Measurements from ENCODE around the gene DNAJC10. TPM values are rescaled to one million over a fixed set of nuclear protein-coding genes. Genes with fewer than 3 reads are reported as not detected.

Gene DNAJC10
- polyA plus RNA-seq, 1 donor (not counting 4 experiments of a cell fraction or from before 2014, with no cell fraction given) = 92.6 TPM

- H3K79me2 ChIP-seq (ENCODE audit: control insufficient read depth, insufficient read depth, low read length) = peaks cover 17% of the 10 kb centered on the region
- H3K9me1 ChIP-seq (ENCODE audit: control insufficient read depth, extremely low read depth, insufficient read depth, low read length) = no peaks in the 10 kb centered on the region
- H3K27ac ChIP-seq (ENCODE audit: control insufficient read depth, insufficient read depth, low read length) = no peak overlapping the region
These were observed 1.4 kb downstream of the DNAJC10 start for GRCh38 chr2:182717416-182717815.

GRCh38 chr2:182717816-182718215 is 1.8 kb downstream of the DNAJC10 start:
- dilution Hi-C loops (cut with MboI; ENCODE audit: extremely low pct_ligation_motif_present, low sequenced_read_pairs) = no loop called here
- H3K4me1 ChIP-seq (ENCODE audit: control insufficient read depth, extremely low read depth, insufficient read depth, low read length) = peaks cover 7% of the 10 kb centered on the region
- no peak for TF ChIP-seq EZH2 (IDR thresholded peaks at IDR 0.05; ENCODE audit: low read length)
- no peak for TF ChIP-seq CTCF (optimal IDR thresholded peaks at IDR 0.05 in 1 of 3, IDR thresholded peaks at IDR 0.05 in 1 of 3, conservative IDR thresholded peaks at IDR 0.05 in 1 of 3; ENCODE audit: extremely low read depth in 1 of 3, insufficient read depth in 2 of 3, low read length in 3 of 3)

More at GRCh38 chr2:182717416-182717815, 1.4 kb downstream of the DNAJC10 start:
- Histone ChIP-seq H3K4me1 (ENCODE audit: control insufficient read depth, extremely low read depth, insufficient read depth, low read length) (peaks cover 7% of the 10 kb centered on the region), H3K4me3 (ENCODE audit: control insufficient read depth in 2 of 3, extremely low read depth in 1 of 3, insufficient read depth in 2 of 3, low read depth in 1 of 3, low read length in 3 of 3) (peak overlapping the region in 2 of 3 experiments; percentile 32 to 88), H3K27me3 (ENCODE audit: control insufficient read depth, extremely low read depth, insufficient read depth, low read length) (no peaks in the 10 kb centered on the region), H4K20me1 (ENCODE audit: control insufficient read depth, extremely low read depth, insufficient read depth, low read length) (no peaks in the 10 kb centered on the region), H3K4me2 (ENCODE audit: control insufficient read depth, extremely low read depth, insufficient read depth, low read depth, low read length) (peak overlapping the region; percentile 68), H2AFZ (ENCODE audit: control insufficient read depth, low read length) (peak overlapping the region; percentile 29), H3K9ac (ENCODE audit: control insufficient read depth, extremely low read depth, insufficient read depth, low read length) (peak overlapping the region; percentile 90), H3K9me3 (ENCODE audit: control insufficient read depth, low read depth, low read length) (no peaks in the 10 kb centered on the region), H3K36me3 (ENCODE audit: control insufficient read depth in 2 of 2, extremely low read depth in 1 of 2, insufficient read depth in 2 of 2, low read length in 2 of 2) (no peaks in the 10 kb centered on the region)
- no peak for DNase-seq (ENCODE audit: low read depth, low spot score)
- TF ChIP-seq CTCF (optimal IDR thresholded peaks at IDR 0.05 in 1 of 3, IDR thresholded peaks at IDR 0.05 in 1 of 3, conservative IDR thresholded peaks at IDR 0.05 in 1 of 3; ENCODE audit: extremely low read depth in 1 of 3, insufficient read depth in 2 of 3, low read length in 3 of 3) = no peak
- TF ChIP-seq EZH2 (IDR thresholded peaks at IDR 0.05; ENCODE audit: low read length) = no peak
- no peak for FAIRE-seq
- dilution Hi-C loops (cut with MboI; ENCODE audit: extremely low pct_ligation_motif_present, low sequenced_read_pairs) = no loop called here

More at GRCh38 chr2:182717816-182718215, 1.8 kb downstream of the DNAJC10 start:
- H3K9ac ChIP-seq (ENCODE audit: control insufficient read depth, extremely low read depth, insufficient read depth, low read length) = no peak overlapping the region
- H3K4me3 ChIP-seq (ENCODE audit: control insufficient read depth in 2 of 3, extremely low read depth in 1 of 3, insufficient read depth in 2 of 3, low read depth in 1 of 3, low read length in 3 of 3) = peak overlapping the region in 1 of 3 experiments; percentile 32
- no peaks in the 10 kb centered on the region for H3K9me3 ChIP-seq (ENCODE audit: control insufficient read depth, low read depth, low read length)
- no peak for FAIRE-seq
- H3K27me3 ChIP-seq (ENCODE audit: control insufficient read depth, extremely low read depth, insufficient read depth, low read length) = no peaks in the 10 kb centered on the region
- H3K9me1 ChIP-seq (ENCODE audit: control insufficient read depth, extremely low read depth, insufficient read depth, low read length) = no peaks in the 10 kb centered on the region
- no peak overlapping the region for H2AFZ ChIP-seq (ENCODE audit: control insufficient read depth, low read length)
- H4K20me1 ChIP-seq (ENCODE audit: control insufficient read depth, extremely low read depth, insufficient read depth, low read length) = no peaks in the 10 kb centered on the region
- no peak for DNase-seq (ENCODE audit: low read depth, low spot score)
- no peaks in the 10 kb centered on the region for H3K36me3 ChIP-seq (ENCODE audit: control insufficient read depth in 2 of 2, extremely low read depth in 1 of 2, insufficient read depth in 2 of 2, low read length in 2 of 2)
- peaks cover 17% of the 10 kb centered on the region for H3K79me2 ChIP-seq (ENCODE audit: control insufficient read depth, insufficient read depth, low read length)
- no peak overlapping the region for H3K27ac ChIP-seq (ENCODE audit: control insufficient read depth, insufficient read depth, low read length)
- H3K4me2 ChIP-seq (ENCODE audit: control insufficient read depth, extremely low read depth, insufficient read depth, low read depth, low read length) = peak overlapping the region; percentile 68
